ENCODE results near the gene ABHD16A.

GRCh38 chr6:31723980-31724691 is 21.0 kb upstream of the ABHD16A start:
- TF ChIP-seq, protein P1, sequence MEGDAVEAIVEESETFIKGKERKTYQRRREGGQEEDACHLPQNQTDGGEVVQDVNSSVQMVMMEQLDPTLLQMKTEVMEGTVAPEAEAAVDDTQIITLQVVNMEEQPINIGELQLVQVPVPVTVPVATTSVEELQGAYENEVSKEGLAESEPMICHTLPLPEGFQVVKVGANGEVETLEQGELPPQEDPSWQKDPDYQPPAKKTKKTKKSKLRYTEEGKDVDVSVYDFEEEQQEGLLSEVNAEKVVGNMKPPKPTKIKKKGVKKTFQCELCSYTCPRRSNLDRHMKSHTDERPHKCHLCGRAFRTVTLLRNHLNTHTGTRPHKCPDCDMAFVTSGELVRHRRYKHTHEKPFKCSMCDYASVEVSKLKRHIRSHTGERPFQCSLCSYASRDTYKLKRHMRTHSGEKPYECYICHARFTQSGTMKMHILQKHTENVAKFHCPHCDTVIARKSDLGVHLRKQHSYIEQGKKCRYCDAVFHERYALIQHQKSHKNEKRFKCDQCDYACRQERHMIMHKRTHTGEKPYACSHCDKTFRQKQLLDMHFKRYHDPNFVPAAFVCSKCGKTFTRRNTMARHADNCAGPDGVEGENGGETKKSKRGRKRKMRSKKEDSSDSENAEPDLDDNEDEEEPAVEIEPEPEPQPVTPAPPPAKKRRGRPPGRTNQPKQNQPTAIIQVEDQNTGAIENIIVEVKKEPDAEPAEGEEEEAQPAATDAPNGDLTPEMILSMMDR (IDR thresholded peaks at IDR 0.05 in 4 of 5, conservative IDR thresholded peaks at IDR 0.05 in 1 of 5): no peak
- no peak for TF ChIP-seq POLR2A (IDR thresholded peaks at IDR 0.05)
